Germinal center (tissue), 1 donor: ENCODE measurements around the gene OR4F17.
"Not testable (repeated sequence)": the region's sequence is repeated elsewhere in the genome, so short reads cannot be mapped to it uniquely, and the experiment has no call there.

Source experiments
- DNase-seq: peaks from one replicate; pipeline ENCODE4 v3.0.0; 2012; ENCODE audit warnings: mixed read lengths, low spot score

The OR4F17 gene, protein sequence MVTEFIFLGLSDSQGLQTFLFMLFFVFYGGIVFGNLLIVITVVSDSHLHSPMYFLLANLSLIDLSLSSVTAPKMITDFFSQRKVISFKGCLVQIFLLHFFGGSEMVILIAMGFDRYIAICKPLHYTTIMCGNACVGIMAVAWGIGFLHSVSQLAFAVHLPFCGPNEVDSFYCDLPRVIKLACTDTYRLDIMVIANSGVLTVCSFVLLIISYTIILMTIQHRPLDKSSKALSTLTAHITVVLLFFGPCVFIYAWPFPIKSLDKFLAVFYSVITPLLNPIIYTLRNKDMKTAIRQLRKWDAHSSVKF

DNA sequence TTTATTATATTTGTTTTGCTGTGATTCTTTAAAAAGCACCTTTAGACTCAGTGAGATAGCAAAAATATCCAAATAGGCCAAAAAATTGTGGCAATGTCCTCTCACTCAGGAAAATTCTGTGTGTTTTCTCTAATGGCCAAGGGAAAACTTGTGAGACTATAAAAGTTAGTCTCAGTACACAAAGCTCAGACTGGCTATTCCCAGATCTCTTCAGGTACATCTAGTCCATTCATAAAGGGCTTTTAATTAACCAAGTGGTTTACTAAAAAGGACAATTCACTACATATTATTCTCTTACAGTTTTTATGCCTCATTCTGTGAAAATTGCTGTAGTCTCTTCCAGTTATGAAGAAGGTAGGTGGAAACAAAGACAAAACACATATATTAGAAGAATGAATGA is at the start of gene OR4F17:
TSS of gene OR4F17 (plus strand) at position 301 of the 400 bp plus-strand sequence. CDS start 3,575 bp downstream, outside the sequence.
- DNase-seq, result not testable (repeated sequence)

DNA sequence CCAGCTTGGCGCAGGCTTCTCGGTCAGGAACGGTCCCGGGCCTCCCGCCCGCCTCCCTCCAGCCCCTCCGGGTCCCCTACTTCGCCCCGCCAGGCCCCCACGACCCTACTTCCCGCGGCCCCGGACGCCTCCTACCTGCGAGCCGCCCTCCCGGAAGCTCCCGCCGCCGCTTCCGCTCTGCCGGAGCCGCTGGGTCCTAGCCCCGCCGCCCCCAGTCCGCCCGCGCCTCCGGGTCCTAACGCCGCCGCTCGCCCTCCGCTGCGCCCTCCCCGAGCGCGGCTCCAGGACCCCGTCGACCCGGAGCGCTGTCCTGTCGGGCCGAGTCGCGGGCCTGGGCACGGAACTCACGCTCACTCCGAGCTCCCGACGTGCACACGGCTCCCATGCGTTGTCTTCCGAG is 36.1 kb upstream of the OR4F17 start:
- not testable (repeated sequence) for DNase-seq

DNA sequence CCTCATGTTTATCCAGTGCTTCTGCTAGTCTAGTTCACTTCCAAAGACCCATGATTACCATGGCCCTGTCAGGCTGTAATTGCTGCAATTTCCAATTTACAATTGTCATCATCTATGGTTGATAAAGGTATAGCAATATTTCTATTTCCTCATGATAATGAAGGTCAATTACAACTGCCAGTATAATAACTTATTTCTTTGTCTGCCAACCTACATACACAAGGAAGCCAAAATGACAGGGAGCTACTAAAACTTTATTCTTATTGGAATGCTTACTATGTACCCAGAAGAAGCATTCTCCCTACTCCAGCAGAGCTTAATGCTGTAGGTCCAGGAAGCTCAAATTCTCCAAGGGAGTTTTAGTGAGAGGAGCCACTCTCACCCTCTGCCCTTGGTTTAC is 24.0 kb upstream of the OR4F17 start:
- not testable (repeated sequence) for DNase-seq

DNA sequence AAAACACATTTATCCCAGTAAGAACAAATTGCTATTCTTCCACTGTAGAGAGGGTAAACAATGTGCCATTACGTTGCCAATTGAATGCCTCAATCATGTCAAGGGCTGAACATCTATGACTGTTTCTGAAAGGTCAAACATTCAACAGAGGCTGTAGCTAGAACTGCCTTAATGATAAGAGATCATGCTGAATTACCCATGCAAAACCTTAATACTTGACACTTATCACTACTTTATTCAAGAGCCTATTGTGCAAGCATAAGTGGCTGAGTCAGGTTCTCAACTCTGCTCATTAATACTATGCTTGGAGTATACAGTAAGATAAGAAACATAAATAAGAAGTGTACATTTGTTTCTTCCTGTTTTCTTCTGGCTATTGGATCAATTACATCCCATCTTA is 23.3 kb upstream of the OR4F17 start:
- DNase-seq, result not testable (repeated sequence)

DNA sequence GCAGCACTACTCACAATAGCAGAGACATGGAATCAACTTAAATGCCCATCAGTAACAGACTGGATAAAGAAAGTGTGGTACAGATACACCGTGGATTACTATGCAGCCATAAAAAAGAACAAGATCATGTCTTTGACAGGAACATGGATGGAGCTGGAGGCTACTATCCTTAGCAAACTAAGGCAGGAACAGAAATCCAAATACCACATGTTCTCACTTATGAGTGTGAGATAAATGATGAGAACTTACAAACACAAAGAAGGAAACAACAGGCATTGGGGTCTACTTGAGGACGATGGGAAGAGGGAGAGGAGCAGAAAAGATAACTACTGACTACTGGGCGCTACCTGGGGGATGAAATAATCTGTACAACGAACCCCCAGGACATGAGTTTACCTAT is 16.2 kb upstream of the OR4F17 start:
- not testable (repeated sequence) for DNase-seq

DNA sequence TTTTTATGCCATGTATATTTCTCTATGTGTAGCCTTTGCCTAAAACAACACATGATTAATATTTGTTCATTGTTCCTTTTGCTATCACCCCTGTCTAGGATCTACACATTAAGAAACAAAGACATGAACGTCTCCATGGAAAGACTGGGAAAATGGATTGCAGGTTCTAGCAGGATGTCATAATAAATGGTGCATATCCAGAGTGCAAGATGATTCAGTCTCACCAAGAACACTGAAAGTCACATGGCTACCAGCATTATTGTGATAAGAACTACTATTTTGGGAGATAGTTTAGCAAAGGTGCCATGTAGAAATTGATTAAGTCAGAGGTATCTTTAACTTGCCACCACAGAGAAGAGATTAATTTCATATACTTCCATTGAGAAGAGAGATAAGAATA is 12.1 kb upstream of the OR4F17 start:
- not testable (repeated sequence) for DNase-seq

DNA sequence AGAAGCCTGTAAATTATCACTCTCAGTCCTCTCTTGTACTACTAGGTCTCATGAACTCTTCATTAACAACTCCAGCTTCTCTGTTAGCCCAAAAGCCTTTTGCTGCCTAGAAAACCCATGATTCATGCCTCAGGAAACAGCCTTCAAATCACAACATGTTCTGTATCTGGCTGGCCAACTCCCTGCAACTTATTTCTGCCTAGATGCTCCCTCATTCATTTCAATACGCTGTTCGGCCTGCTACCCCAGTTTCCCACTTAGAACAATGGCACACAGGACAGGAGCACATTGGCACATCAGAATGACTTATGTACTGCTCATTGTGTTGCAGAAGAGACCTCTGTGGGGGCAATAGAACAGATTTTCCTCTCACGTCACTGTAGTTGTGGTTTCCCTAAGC is 9.3 kb upstream of the OR4F17 start:
- not testable (repeated sequence) for DNase-seq

DNA sequence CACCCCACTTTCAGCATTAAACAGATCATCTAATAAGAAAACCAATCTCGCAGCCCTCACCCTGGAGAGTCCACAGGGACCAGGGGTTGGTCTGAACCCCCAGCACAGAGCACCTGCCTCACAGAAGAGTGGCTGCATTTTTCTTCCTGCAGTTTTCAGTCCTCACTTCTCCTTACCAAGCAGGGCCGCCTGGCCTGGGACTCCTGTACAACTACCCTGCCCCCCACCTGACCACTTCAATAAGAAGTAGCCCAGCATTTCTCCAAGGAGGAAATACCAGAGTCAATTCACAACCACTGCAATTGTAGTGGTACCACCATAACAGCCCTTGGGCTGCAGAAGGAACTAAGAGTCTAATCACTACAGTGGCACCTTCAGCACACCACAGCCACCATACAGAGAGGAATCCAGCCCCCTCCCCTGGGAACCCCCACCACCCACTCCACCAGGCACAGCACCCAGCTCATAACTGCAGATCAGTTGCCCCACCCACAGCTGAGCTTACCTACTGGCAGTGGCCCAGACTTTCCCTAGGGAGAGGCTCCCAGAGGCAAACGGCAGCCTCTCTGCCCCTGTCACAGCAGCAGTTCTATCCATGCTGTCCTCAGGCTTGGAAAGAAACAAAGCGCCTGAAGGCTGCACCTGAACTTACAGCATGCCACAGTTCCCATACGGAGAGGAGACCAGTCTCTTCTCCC is 13.7 kb downstream of the OR4F17 start:
- DNase-seq, result not testable (repeated sequence)
